LHCN-M2 (cell line): ENCODE measurements around the gene VWC2L. TPM values are rescaled to one million over a fixed set of nuclear protein-coding genes. Genes with fewer than 3 reads are reported as not detected.

Source experiments
- DNase-seq: peaks from one replicate; pipeline ENCODE4 v3.0.0-alpha.2; 2012; ENCODE audit warnings: low read depth
- polyA plus RNA-seq: library from polyadenylated mRNA; unstranded; fragments of >200 nt; gene quantifications from one replicate; pipeline ENCODE4 v1.2.1, GENCODE V29; 2012; ENCODE audit warnings: missing spikeins
- total RNA-seq: library from RNA; depleted of rRNA; stranded (reverse); fragments of >200 nt; gene quantifications from 2 replicates; pipeline ENCODE4 v1.2.3, GENCODE V29; 2014; rRNA removed

VWC2L gene
- total RNA-seq, result under 0.01 TPM in 1 of 2 replicates, not detected in the other
- polyA plus RNA-seq, result not detected

GRCh38 chr2:214410918-214411554 is at the start of gene VWC2L:
Gene VWC2L (plus strand): TSS chr2:214411054. CDS start chr2:214414194, 3,140 bp downstream.
- peak; percentile 79 for DNase-seq

- DNase-seq, result no peak
These were observed 49.7 kb upstream of the VWC2L start for GRCh38 chr2:214361116-214361515.

GRCh38 chr2:214365549-214365948 is 45.3 kb upstream of the VWC2L start:
- no peak for DNase-seq

- DNase-seq, result no peak
These were observed 43.7 kb upstream of the VWC2L start for GRCh38 chr2:214367171-214367570.

- peak; percentile 64 for DNase-seq
These were observed 34.1 kb upstream of the VWC2L start for GRCh38 chr2:214376618-214377285.

GRCh38 chr2:214377286-214377624 is 33.6 kb upstream of the VWC2L start:
- DNase-seq, result peak; percentile 73

- DNase-seq, result no peak
These were observed 32.3 kb upstream of the VWC2L start for GRCh38 chr2:214378455-214379103.

GRCh38 chr2:214379227-214379626 is 31.6 kb upstream of the VWC2L start:
- DNase-seq, result peak; percentile 30

- DNase-seq, result no peak
These were observed 30.2 kb upstream of the VWC2L start for GRCh38 chr2:214380681-214381080.

GRCh38 chr2:214382229-214382628 is 28.6 kb upstream of the VWC2L start:
- peak; percentile 16 for DNase-seq

- DNase-seq, result no peak
These were observed 24.1 kb upstream of the VWC2L start for GRCh38 chr2:214386720-214387119.

GRCh38 chr2:214389334-214389733 is 21.5 kb upstream of the VWC2L start:
- DNase-seq, result no peak

- no peak for DNase-seq
These were observed 17.1 kb upstream of the VWC2L start for GRCh38 chr2:214393796-214394195.

GRCh38 chr2:214395040-214395439 is 15.8 kb upstream of the VWC2L start:
- DNase-seq, result peak; percentile 34

- DNase-seq, result no peak
These were observed 9.3 kb upstream of the VWC2L start for GRCh38 chr2:214401580-214401979.

- peak; percentile 50 for DNase-seq
These were observed 602 bp upstream of the VWC2L start for GRCh38 chr2:214410128-214410775.

- no peak for DNase-seq
These were observed 1.8 kb downstream of the VWC2L start for GRCh38 chr2:214412679-214413078.

GRCh38 chr2:214436470-214436869 is 25.6 kb downstream of the VWC2L start:
- DNase-seq, result no peak

GRCh38 chr2:214450118-214450894 is 39.5 kb downstream of the VWC2L start:
- peak; percentile 31 for DNase-seq

GRCh38 chr2:214451516-214452275 is 40.8 kb downstream of the VWC2L start:
- DNase-seq, result no peak
